ENCODE results near the gene FAM107B. TPM values are rescaled to one million over a fixed set of nuclear protein-coding genes. Genes with fewer than 3 reads are reported as not detected.

FAM107B gene
- total RNA-seq, 1 experiment from 2014 or later = 24.5 TPM

DNA sequence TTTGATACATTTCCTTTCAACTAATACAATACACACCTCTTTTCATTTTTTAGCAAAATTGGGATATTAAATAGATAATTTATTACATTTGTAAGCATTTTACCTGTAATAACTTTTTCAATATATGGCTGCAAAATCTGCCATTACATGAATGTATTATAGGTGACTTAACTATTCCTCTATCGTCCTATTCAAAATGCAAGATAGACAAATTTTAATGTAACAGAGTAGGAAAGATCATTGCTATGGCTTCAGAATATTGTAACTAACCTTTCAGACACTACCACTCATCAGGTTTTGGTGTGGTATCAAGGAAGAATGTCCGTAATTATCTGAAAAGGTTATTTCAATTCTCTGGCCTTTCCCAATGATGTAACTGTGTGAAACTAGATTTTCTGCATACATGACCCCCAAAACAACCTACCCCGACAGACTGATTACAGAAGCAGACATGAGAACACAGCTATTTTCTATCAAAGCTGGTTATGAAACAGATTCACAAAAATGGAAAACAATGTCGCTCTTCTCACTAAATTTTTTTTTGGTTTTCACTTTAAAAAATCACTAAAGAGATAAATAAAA lies 211.2 kb downstream of the FAM107B start:
- H3K27ac ChIP-seq (ENCODE audit: insufficient read length, low read depth, low read length) = no peak overlapping the region
- WGBS (ENCODE audit: extremely low coverage, insufficient read length, low lambda C conversion rate) = no CpG with 5 or more reads among the region's 4 CpGs
- no peak overlapping the region for H4K8ac ChIP-seq (replicated peaks; ENCODE audit: insufficient read length, low read depth, low read length)
- no peak for DNase-seq
- no peak overlapping the region for H3K14ac ChIP-seq (ENCODE audit: insufficient read depth, low read length)
- no peak overlapping the region for H2BK15ac ChIP-seq (ENCODE audit: low read depth, low read length)
- peaks cover 20 to 27% (median 21%) of the 10 kb centered on the region in 3 experiments for H3K36me3 Mint-ChIP-seq (ENCODE audit: insufficient read depth in 1 of 3, low read depth in 3 of 3)
- H3K79me1 ChIP-seq (ENCODE audit: insufficient read depth, low read depth, low read length, poor library complexity, severe bottlenecking) = no peaks in the 10 kb centered on the region
- peaks cover 30 to 41% of the 10 kb centered on the region in 2 experiments for H3K4me1 Mint-ChIP-seq
- H2AFZ ChIP-seq (ENCODE audit: low read length) = no peak overlapping the region
- no peak overlapping the region for H3K4me2 ChIP-seq (ENCODE audit: insufficient read depth, insufficient read length, low read length)
- peaks cover 3% of the 10 kb centered on the region for H3K9me3 ChIP-seq (ENCODE audit: control insufficient read depth, low read depth, low read length)
- H3K27me3 ChIP-seq (ENCODE audit: insufficient read depth, low read length) = no peaks in the 10 kb centered on the region
- H2BK120ac ChIP-seq (ENCODE audit: low read depth, low read length, poor library complexity, severe bottlenecking) = no peak overlapping the region
- peaks cover 8 to 16% of the 10 kb centered on the region in 2 experiments for H3K9me3 Mint-ChIP-seq
- no peak overlapping the region for H2BK20ac ChIP-seq (ENCODE audit: low read depth, low read length, poor library complexity, severe bottlenecking)
- no peak overlapping the region for H4K91ac ChIP-seq (ENCODE audit: insufficient read length, low read depth, low read length)
- TF ChIP-seq, protein P1, sequence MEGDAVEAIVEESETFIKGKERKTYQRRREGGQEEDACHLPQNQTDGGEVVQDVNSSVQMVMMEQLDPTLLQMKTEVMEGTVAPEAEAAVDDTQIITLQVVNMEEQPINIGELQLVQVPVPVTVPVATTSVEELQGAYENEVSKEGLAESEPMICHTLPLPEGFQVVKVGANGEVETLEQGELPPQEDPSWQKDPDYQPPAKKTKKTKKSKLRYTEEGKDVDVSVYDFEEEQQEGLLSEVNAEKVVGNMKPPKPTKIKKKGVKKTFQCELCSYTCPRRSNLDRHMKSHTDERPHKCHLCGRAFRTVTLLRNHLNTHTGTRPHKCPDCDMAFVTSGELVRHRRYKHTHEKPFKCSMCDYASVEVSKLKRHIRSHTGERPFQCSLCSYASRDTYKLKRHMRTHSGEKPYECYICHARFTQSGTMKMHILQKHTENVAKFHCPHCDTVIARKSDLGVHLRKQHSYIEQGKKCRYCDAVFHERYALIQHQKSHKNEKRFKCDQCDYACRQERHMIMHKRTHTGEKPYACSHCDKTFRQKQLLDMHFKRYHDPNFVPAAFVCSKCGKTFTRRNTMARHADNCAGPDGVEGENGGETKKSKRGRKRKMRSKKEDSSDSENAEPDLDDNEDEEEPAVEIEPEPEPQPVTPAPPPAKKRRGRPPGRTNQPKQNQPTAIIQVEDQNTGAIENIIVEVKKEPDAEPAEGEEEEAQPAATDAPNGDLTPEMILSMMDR (conservative IDR thresholded peaks at IDR 0.05) = no peak
- H3K18ac ChIP-seq (ENCODE audit: insufficient read length, low read depth, low read length) = no peak overlapping the region
- H3K4ac ChIP-seq (ENCODE audit: low read depth, low read length) = no peak overlapping the region
- H3K4me1 ChIP-seq (ENCODE audit: insufficient read depth, low read length) = no peaks in the 10 kb centered on the region; the same call in 1 of the 2 replicates
- no peak overlapping the region for H3K4me3 Mint-ChIP-seq
- no peaks in the 10 kb centered on the region for H3K23me2 ChIP-seq (ENCODE audit: insufficient read length, low read depth, low read length, poor library complexity, severe bottlenecking)
- no peak overlapping the region for H3K56ac ChIP-seq (ENCODE audit: insufficient read length, low read depth, low read length)
- no peak overlapping the region for H4K5ac ChIP-seq (ENCODE audit: insufficient read length, low read depth, low read length)
- H2BK5ac ChIP-seq (ENCODE audit: insufficient read length, low read length) = no peak overlapping the region
- H2BK12ac ChIP-seq (ENCODE audit: insufficient read length, low read depth, low read length) = no peak overlapping the region
- no peaks in the 10 kb centered on the region; the same call in 1 of the 2 replicates for H3K79me2 ChIP-seq (ENCODE audit: insufficient read depth, low read length)
- no peaks in the 10 kb centered on the region for H4K20me1 ChIP-seq (ENCODE audit: control insufficient read depth, insufficient read depth, insufficient read length)
- no peaks in the 10 kb centered on the region; the same call in 1 of the 2 replicates for H3K27me3 Mint-ChIP-seq (ENCODE audit: low read depth)
- no peak overlapping the region for H2AK5ac ChIP-seq (ENCODE audit: insufficient read length, low read length)
- H3K23ac ChIP-seq (ENCODE audit: insufficient read length, low read depth, low read length) = no peak overlapping the region
- H3K27ac Mint-ChIP-seq = peak overlapping the region in 1 of 3 experiments; percentile 5; a peak in 1 of 7 replicates
- no peak overlapping the region for H3K9ac ChIP-seq (ENCODE audit: extremely low read depth, insufficient read length, low read length)
- H3T11ph ChIP-seq (ENCODE audit: low read length) = no peak overlapping the region

Data from H9 (cell line).